ENCODE measurements around the gene CPXM2.

CPXM2 gene

DNA sequence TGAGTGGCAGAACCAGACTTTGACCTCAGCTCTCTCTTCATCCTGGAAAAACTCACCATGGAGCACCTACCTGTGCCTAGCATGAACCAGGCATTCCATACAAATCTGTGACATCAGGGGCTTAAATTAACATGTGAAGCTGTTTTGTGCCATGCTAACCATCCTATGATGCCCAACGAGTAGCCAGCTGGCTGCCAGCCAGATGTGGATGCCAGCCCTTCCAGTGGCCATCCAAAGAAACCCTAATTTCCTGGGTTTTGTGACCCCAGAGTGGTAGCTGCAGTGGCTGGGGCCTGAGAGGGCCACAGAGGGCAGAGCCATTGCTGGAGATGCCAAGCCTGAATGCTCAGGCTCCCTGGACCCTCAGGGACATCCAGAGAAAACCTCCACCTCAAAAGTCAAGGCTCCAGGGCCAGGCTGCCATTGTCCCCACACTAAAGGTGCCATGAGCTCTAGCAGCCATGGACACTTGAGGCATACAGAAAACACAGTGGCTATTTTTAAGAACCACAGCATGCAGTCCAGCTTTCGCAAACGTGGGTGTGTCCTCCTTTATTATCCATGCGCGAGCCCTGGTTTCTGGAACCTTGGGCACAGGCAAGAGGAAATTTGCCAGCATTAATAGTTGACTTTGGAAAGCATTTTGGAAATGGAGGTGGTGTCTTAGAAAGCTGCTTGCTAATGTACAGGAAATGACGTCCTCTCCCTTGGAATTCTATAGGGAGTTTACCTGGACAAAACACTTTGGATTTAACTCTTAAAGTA is 6.0 kb downstream of the CPXM2 start:
- TF ChIP-seq POLR2AphosphoS5 (IDR thresholded peaks at IDR 0.05; ENCODE audit: low read depth, low read length) (no peak), SIN3A (IDR thresholded peaks at IDR 0.05; ENCODE audit: borderline replicate concordance, insufficient read depth, low read length) (no peak), FOXP2 (optimal IDR thresholded peaks at IDR 0.05; ENCODE audit: borderline replicate concordance, extremely low read depth, extremely low read length, insufficient read depth) (no peak), REST (IDR thresholded peaks at IDR 0.05; ENCODE audit: insufficient read depth in 1 of 2, low read depth in 2 of 2, low read length in 2 of 2) (no peak), TAF1 (IDR thresholded peaks at IDR 0.05; ENCODE audit: borderline replicate concordance, insufficient read depth, low read length) (no peak)

DNA sequence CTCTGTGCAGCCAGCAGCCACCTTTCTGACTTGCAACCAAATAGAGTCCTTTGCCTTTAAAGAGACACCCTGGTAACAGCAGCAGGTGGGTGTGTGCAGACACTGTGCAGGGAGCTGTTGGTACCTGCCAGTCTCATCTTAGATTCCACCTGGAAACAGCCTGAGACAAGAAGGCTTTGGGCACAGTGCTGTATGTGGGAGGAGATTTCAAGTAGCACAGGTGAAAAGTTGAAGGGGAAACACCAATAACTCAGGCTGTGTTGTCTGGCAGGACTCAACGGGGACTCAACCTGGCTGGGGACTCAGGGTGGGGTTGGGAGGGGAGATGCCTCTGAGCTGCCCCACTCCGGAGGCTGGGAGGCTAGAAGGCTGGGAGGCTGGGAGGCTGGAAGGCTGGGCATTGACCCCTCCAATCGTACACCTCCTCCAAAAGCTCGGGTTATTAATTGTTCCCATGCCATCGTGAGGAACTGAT is 6.7 kb downstream of the CPXM2 start:
- TF ChIP-seq FOXP2 (optimal IDR thresholded peaks at IDR 0.05; ENCODE audit: borderline replicate concordance, extremely low read depth, extremely low read length, insufficient read depth) (no peak), POLR2AphosphoS5 (IDR thresholded peaks at IDR 0.05; ENCODE audit: low read depth, low read length) (no peak), SIN3A (IDR thresholded peaks at IDR 0.05; ENCODE audit: borderline replicate concordance, insufficient read depth, low read length) (no peak), REST (IDR thresholded peaks at IDR 0.05; ENCODE audit: insufficient read depth in 1 of 2, low read depth in 2 of 2, low read length in 2 of 2) (no peak), TAF1 (IDR thresholded peaks at IDR 0.05; ENCODE audit: borderline replicate concordance, insufficient read depth, low read length) (no peak)

DNA sequence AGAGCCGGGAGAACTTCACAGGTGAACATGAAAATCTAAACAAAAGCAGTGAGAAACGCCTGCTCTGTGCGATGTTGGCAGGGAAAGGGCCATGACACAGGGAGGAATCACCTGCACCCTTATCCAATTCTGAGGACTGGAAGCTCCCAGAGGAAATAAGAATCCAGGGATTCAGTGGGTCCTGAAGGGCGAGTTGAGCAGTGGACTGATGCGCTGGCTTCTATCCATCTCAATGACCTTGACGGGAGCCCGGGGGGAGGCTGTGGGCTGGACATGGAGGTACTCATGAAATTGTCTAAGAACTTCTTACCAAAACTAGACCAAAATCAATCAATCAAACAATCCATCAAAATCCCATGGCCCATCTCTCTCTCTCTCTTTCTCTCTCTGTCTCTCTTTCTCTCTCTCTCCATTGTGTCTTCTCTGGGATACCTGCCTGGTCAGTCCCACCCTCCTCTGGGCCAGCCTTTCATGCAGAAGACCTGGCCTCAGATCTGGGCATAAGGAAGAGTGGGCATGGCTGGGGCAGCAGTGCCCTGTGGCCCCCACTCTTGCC is 7.2 kb downstream of the CPXM2 start:
- no peak for TF ChIP-seq SIN3A (IDR thresholded peaks at IDR 0.05; ENCODE audit: borderline replicate concordance, insufficient read depth, low read length)

GRCh38 chr10:123883673-123884320 is 7.8 kb downstream of the CPXM2 start:
- TF ChIP-seq POLR2AphosphoS5 (IDR thresholded peaks at IDR 0.05; ENCODE audit: low read depth, low read length) (no peak), TAF1 (IDR thresholded peaks at IDR 0.05; ENCODE audit: borderline replicate concordance, insufficient read depth, low read length) (no peak), SIN3A (IDR thresholded peaks at IDR 0.05; ENCODE audit: borderline replicate concordance, insufficient read depth, low read length) (no peak), REST (IDR thresholded peaks at IDR 0.05; ENCODE audit: insufficient read depth in 1 of 2, low read depth in 2 of 2, low read length in 2 of 2) (no peak), FOXP2 (optimal IDR thresholded peaks at IDR 0.05; ENCODE audit: borderline replicate concordance, extremely low read depth, extremely low read length, insufficient read depth) (no peak)

- no peak for TF ChIP-seq POLR2AphosphoS5 (IDR thresholded peaks at IDR 0.05; ENCODE audit: low read depth, low read length)
- no peak for TF ChIP-seq TAF1 (IDR thresholded peaks at IDR 0.05; ENCODE audit: borderline replicate concordance, insufficient read depth, low read length)
- TF ChIP-seq SIN3A (IDR thresholded peaks at IDR 0.05; ENCODE audit: borderline replicate concordance, insufficient read depth, low read length) = no peak
- TF ChIP-seq REST (IDR thresholded peaks at IDR 0.05; ENCODE audit: insufficient read depth in 1 of 2, low read depth in 2 of 2, low read length in 2 of 2) = no peak
- no peak for TF ChIP-seq FOXP2 (optimal IDR thresholded peaks at IDR 0.05; ENCODE audit: borderline replicate concordance, extremely low read depth, extremely low read length, insufficient read depth)
Observed at GRCh38 chr10:123882681-123883445, 8.7 kb downstream of the CPXM2 start.
